Thyroid gland (tissue), 4 donors: ENCODE results near the gene ATF5. TPM values are rescaled to one million over a fixed set of nuclear protein-coding genes. Genes with fewer than 3 reads are reported as not detected.

Experiments used
- DNase-seq, 2 donors: peaks; one replicate each; pipeline ENCODE4 v3.0.0-alpha.2; 2019
- H3K27ac ChIP-seq, 3 donors: fragments of 200-600 bp; sonication (generic); 1 replicate in 2 of 3; 2 replicates in 1 of 3; pipeline ENCODE4 v1.5.1; 2016 to 2019; ENCODE audit warnings: mild to moderate bottlenecking in 1 of 3, moderate library complexity in 1 of 3
- H3K27me3 ChIP-seq: fragments of 200-600 bp; sonication (generic); one replicate; pipeline ENCODE4 v1.5.1; 2019
- H3K36me3 ChIP-seq, 2 donors: fragments of 200-600 bp; sonication (generic); one replicate each; pipeline ENCODE4 v1.5.1; 2016 to 2019
- H3K4me1 ChIP-seq, 2 donors: fragments of 200-600 bp; sonication (generic); one replicate each; pipeline ENCODE4 v1.5.1; 2017 to 2019
- H3K4me3 ChIP-seq, 3 donors: fragments of 200-600 bp; sonication (generic); replicated peaks in 1 of 3; 1 replicate in 2 of 3; 2 replicates in 1 of 3; pipeline ENCODE4 v1.5.1; 2016; ENCODE audit warnings: mild to moderate bottlenecking in 1 of 3
- H3K9me3 ChIP-seq: fragments of 200-600 bp; sonication (generic); one replicate; pipeline ENCODE4 v1.5.1; 2017
- POLR2A ChIP-seq, 2 donors: fragments of 450-650 bp; IDR thresholded peaks; one replicate each; pipeline ENCODE4 v1.6.1; 2017; ENCODE audit warnings: antibody characterized with exemption in 2 of 2, mild to moderate bottlenecking in 2 of 2, moderate library complexity in 1 of 2
- WGBS, 2 donors: methylation state at CpG; one replicate each; pipeline ENCODE4 v1.1.5; 2017; 5-methylcytosine and 5-hydroxymethylcytosine counted together
- intact Hi-C: fragments of 100-400 bp; cut with DNase I; formaldehyde crosslinking; loops from one replicate; pipeline ENCODE4 v1.15.1; 2023
- total RNA-seq, 4 donors: library from RNA; depleted of rRNA; stranded (reverse); fragments of >200 nt; gene quantifications; one replicate each; pipeline ENCODE4 v1.2.3, GENCODE V29; 2016
- TF ChIP-seq, protein P1 (sequence below), 6 experiments: fragments of 200-600 bp in 3 of 6; fragments of 450-650 bp in 3 of 6; sonication (generic) in 3 of 6; IDR thresholded peaks; one replicate each; pipeline ENCODE4 v1.5.1; 2016 to 2019; ENCODE audit warnings: antibody characterized with exemption in 6 of 6, mild to moderate bottlenecking in 2 of 6, inconsistent platforms in 1 of 6, moderate library complexity in 1 of 6

Gene ATF5
- total RNA-seq, 4 donors from 2014 or later: 6.3 to 17.9 (median 8.0) TPM

- DNase-seq: no peak
- Histone ChIP-seq H3K27ac (no peak overlapping the region), H3K27me3 (no peaks in the 10 kb centered on the region), H3K4me1 (peaks cover 5 to 9% of the 10 kb centered on the region in 2 donors), H3K36me3 (peaks cover 54 to 69% of the 10 kb centered on the region in 2 donors), H3K9me3 (no peaks in the 10 kb centered on the region), H3K4me3 (no peak overlapping the region)
- intact Hi-C loops: no loop called here
- 100% methylated on average over 3 to 9 of the region's 14 CpGs for WGBS, 2 donors
- TF ChIP-seq POLR2A (IDR thresholded peaks at IDR 0.05): no peak
- TF ChIP-seq, protein P1, sequence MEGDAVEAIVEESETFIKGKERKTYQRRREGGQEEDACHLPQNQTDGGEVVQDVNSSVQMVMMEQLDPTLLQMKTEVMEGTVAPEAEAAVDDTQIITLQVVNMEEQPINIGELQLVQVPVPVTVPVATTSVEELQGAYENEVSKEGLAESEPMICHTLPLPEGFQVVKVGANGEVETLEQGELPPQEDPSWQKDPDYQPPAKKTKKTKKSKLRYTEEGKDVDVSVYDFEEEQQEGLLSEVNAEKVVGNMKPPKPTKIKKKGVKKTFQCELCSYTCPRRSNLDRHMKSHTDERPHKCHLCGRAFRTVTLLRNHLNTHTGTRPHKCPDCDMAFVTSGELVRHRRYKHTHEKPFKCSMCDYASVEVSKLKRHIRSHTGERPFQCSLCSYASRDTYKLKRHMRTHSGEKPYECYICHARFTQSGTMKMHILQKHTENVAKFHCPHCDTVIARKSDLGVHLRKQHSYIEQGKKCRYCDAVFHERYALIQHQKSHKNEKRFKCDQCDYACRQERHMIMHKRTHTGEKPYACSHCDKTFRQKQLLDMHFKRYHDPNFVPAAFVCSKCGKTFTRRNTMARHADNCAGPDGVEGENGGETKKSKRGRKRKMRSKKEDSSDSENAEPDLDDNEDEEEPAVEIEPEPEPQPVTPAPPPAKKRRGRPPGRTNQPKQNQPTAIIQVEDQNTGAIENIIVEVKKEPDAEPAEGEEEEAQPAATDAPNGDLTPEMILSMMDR (IDR thresholded peaks at IDR 0.05): no peak
These were observed 46.4 kb upstream of the ATF5 start for GRCh38 chr19:49882643-49883042.

DNA sequence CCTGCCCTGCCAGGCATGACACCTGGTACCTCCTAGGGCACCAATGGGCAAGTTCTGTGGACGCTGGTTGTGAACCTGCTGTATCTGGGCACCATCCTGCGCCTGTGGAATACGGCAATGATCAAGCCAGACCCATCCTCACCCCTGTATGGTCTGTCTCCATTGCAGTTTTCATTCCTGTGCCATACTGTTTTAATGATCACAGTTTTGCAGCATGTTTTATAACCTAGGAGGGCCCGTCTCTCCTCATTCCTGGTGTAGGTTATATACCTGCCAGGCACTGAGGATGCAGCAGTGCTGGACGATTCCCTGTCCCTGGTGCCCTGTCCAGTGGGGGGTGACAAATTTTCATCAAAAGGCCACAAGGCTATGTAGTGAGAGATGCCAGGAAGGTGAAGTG lies 45.9 kb upstream of the ATF5 start:
- Histone ChIP-seq H3K27ac (no peak overlapping the region), H3K27me3 (no peaks in the 10 kb centered on the region), H3K9me3 (no peaks in the 10 kb centered on the region), H3K4me3 (no peak overlapping the region), H3K36me3 (peaks cover 54 to 69% of the 10 kb centered on the region in 2 donors), H3K4me1 (peaks cover 4 to 7% of the 10 kb centered on the region in 2 donors)
- no peak for TF ChIP-seq POLR2A (IDR thresholded peaks at IDR 0.05)
- TF ChIP-seq, protein P1 (IDR thresholded peaks at IDR 0.05): no peak
- intact Hi-C loops: no loop called here
- 96 to 100% methylated on average over 5 of the region's 5 CpGs for WGBS, 2 donors
- no peak for DNase-seq

- H3K36me3 ChIP-seq: peaks cover 54 to 69% of the 10 kb centered on the region in 2 donors
- H3K4me3 ChIP-seq: no peak overlapping the region
- H3K9me3 ChIP-seq: no peaks in the 10 kb centered on the region
- no peak overlapping the region for H3K27ac ChIP-seq
- intact Hi-C loops: no loop called here
- DNase-seq: no peak
- no peaks in the 10 kb centered on the region for H3K4me1 ChIP-seq
- 93 to 94% methylated on average over 8 to 18 of the region's 18 CpGs for WGBS, 2 donors
- TF ChIP-seq, protein P1 (IDR thresholded peaks at IDR 0.05): no peak
- no peak for TF ChIP-seq POLR2A (IDR thresholded peaks at IDR 0.05)
- H3K27me3 ChIP-seq: no peaks in the 10 kb centered on the region
These were observed 44.9 kb upstream of the ATF5 start for GRCh38 chr19:49884109-49884508.

- peaks cover 0 to 3% of the 10 kb centered on the region in 2 donors for H3K4me1 ChIP-seq
- H3K36me3 ChIP-seq: peaks cover 54 to 63% of the 10 kb centered on the region in 2 donors
- WGBS, 2 donors: 88 to 100% methylated on average over 3 of the region's 3 CpGs
- DNase-seq: no peak
- H3K4me3 ChIP-seq: no peak overlapping the region
- H3K27ac ChIP-seq: no peak overlapping the region
- no peaks in the 10 kb centered on the region for H3K27me3 ChIP-seq
- TF ChIP-seq, protein P1 (IDR thresholded peaks at IDR 0.05): no peak
- no peak for TF ChIP-seq POLR2A (IDR thresholded peaks at IDR 0.05)
- intact Hi-C loops: no loop called here
- H3K9me3 ChIP-seq: no peaks in the 10 kb centered on the region
These were observed 44.2 kb upstream of the ATF5 start for GRCh38 chr19:49884760-49885159.

- H3K9me3 ChIP-seq: no peaks in the 10 kb centered on the region
- intact Hi-C loops: no loop called here
- 74 to 88% methylated on average over 9 to 23 of the region's 23 CpGs for WGBS, 2 donors
- H3K27me3 ChIP-seq: no peaks in the 10 kb centered on the region
- H3K4me1 ChIP-seq: peaks cover 5 to 12% of the 10 kb centered on the region in 2 donors
- H3K4me3 ChIP-seq: no peak overlapping the region
- H3K27ac ChIP-seq: no peak overlapping the region
- H3K36me3 ChIP-seq: peaks cover 33 to 40% of the 10 kb centered on the region in 2 donors
- TF ChIP-seq, protein P1 (IDR thresholded peaks at IDR 0.05): no peak
- TF ChIP-seq POLR2A (IDR thresholded peaks at IDR 0.05): no peak
- DNase-seq: no peak
These were observed 41.9 kb upstream of the ATF5 start for GRCh38 chr19:49887037-49887664.
